ENCODE measurements around the gene NXPE2. TPM values are rescaled to one million over a fixed set of nuclear protein-coding genes. Genes with fewer than 3 reads are reported as not detected.

The NXPE2 gene
- total RNA-seq, 1 donor from 2014 or later: not detected

DNA sequence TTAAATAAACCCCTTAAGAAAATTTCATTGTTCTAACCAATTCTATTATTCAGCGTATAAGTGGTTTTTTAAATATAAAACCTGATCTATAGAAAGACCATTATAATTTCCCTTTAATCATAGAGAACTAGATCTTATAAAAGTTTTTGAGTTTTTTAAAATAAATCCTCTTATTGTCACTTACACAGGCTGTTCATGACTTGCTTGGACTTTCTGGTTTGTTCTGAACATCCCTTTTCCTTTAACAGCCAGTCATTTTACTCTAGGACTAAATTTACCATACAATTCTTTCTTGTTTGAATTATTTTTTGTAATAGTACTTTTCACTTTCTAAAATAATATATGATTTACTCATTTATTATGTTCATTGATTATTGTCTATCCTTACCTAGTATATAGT is 4.7 kb downstream of the NXPE2 start:
- Mint-ChIP-seq H3K27ac (no peak overlapping the region), H3K36me3 (ENCODE audit: low read depth) (no peaks in the 10 kb centered on the region), H3K4me3 (no peak overlapping the region), H3K9me3 (peaks cover 4% of the 10 kb centered on the region), H3K27me3 (no peaks in the 10 kb centered on the region), H3K4me1 (no peaks in the 10 kb centered on the region)
- intact Hi-C loops (cut with micrococcal nuclease): no loop called here
- ATAC-seq (ENCODE audit: low read depth) (no peak), DNase-seq (no peak)
- ChIA-PET CTCF (no interaction called here), POLR2A (no interaction called here)
- TF ChIP-seq, protein P1, sequence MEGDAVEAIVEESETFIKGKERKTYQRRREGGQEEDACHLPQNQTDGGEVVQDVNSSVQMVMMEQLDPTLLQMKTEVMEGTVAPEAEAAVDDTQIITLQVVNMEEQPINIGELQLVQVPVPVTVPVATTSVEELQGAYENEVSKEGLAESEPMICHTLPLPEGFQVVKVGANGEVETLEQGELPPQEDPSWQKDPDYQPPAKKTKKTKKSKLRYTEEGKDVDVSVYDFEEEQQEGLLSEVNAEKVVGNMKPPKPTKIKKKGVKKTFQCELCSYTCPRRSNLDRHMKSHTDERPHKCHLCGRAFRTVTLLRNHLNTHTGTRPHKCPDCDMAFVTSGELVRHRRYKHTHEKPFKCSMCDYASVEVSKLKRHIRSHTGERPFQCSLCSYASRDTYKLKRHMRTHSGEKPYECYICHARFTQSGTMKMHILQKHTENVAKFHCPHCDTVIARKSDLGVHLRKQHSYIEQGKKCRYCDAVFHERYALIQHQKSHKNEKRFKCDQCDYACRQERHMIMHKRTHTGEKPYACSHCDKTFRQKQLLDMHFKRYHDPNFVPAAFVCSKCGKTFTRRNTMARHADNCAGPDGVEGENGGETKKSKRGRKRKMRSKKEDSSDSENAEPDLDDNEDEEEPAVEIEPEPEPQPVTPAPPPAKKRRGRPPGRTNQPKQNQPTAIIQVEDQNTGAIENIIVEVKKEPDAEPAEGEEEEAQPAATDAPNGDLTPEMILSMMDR (IDR thresholded peaks at IDR 0.05): no peak

DNA sequence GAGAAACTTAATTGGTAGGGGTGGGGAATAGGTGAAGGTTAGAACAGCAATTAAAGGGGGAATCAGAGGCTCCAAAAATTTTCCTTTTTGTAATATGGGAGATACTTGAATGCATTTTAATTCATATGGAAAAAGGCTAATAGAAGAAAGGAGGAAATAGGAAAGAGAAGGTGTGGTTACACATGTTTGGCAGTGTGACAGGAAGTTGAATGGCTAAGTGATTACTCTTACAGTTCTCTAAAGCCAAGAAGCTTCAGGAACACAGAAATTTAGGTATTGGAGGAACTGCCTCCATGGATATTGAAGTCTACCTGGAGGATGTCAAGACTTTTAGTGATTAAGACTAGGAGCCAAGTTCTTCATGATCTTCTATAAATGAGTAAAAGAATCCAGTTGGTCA is 6.3 kb downstream of the NXPE2 start:
- peaks cover 4% of the 10 kb centered on the region for H3K9me3 Mint-ChIP-seq
- DNase-seq (no peak), ATAC-seq (ENCODE audit: low read depth) (no peak)
- H3K4me3 Mint-ChIP-seq: no peak overlapping the region
- POLR2A ChIA-PET: no interaction called here
- intact Hi-C loops (cut with micrococcal nuclease): no loop called here
- TF ChIP-seq, protein P1 (IDR thresholded peaks at IDR 0.05): no peak
- CTCF ChIA-PET: no interaction called here
- no peaks in the 10 kb centered on the region for H3K4me1 Mint-ChIP-seq
- no peaks in the 10 kb centered on the region for H3K36me3 Mint-ChIP-seq (ENCODE audit: low read depth)
- H3K27ac Mint-ChIP-seq: no peak overlapping the region
- H3K27me3 Mint-ChIP-seq: no peaks in the 10 kb centered on the region

DNA sequence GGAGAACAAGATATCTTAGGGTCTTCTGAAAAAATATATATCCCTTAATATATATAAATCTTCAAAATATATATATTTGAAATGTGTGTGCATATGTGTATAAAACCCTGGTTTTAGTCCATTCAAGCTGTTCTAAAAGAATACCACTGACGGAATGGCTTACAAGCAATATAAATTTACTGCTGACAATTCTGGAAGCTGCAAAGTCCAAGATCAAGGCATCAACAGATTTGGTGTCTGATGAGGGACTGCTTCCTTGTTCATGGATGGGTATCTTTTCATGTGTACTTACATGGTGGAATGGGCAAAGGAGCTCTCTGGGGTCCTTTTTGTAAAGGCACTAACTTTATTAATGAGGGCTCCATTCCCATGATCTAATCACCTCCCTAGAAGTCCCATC is 6.8 kb downstream of the NXPE2 start:
- H3K27ac Mint-ChIP-seq: no peak overlapping the region
- TF ChIP-seq, protein P1 (IDR thresholded peaks at IDR 0.05): no peak
- H3K9me3 Mint-ChIP-seq: peaks cover 4% of the 10 kb centered on the region
- ATAC-seq (ENCODE audit: low read depth) (no peak), DNase-seq (no peak)
- CTCF ChIA-PET: no interaction called here
- H3K27me3 Mint-ChIP-seq: peaks cover 2% of the 10 kb centered on the region
- H3K4me1 Mint-ChIP-seq: no peaks in the 10 kb centered on the region
- intact Hi-C loops (cut with micrococcal nuclease): no loop called here
- H3K4me3 Mint-ChIP-seq: no peak overlapping the region
- no peaks in the 10 kb centered on the region for H3K36me3 Mint-ChIP-seq (ENCODE audit: low read depth)
- POLR2A ChIA-PET: no interaction called here

DNA sequence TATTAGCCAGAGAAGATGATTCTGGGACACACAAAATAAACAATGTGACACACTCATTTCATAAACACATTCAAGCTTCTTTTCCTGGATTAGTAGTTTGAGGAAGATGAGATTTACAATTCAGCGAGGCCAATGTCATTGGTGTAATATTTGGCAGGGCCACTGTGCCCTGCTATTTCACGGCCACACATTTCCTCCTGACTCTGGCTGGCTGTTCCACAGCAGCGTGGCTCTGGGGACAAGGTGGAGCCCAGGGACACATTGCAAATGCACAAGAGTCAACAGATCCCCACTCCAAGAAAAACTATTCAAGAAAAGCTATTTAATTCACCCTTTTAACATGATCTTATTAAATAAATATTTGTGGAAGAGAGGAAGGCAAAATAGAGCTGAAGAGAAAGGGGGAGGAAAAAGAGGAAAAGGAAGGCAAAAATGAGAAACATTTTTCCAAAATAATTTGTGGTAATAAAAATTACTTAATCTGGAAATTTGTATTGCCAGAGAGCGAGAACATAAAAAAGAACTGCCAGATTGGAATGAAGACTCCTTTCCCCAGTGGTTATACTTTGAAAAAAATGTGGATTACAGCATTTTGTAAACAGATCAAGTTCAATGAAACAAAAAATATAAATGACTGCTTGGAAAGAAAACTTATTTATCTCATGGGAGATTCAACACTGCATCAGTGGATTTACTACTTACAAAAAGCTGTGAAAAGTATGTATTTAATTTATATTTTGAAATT is 27.1 kb downstream of the NXPE2 start:
- intact Hi-C loops (cut with micrococcal nuclease): no loop called here
- no peaks in the 10 kb centered on the region for H3K27me3 Mint-ChIP-seq
- H3K9me3 Mint-ChIP-seq: peaks cover 3% of the 10 kb centered on the region
- no peak overlapping the region for H3K4me3 Mint-ChIP-seq
- DNase-seq (no peak), ATAC-seq (ENCODE audit: low read depth) (no peak)
- CTCF ChIA-PET: no interaction called here
- TF ChIP-seq, protein P1 (IDR thresholded peaks at IDR 0.05): no peak
- no peaks in the 10 kb centered on the region for H3K4me1 Mint-ChIP-seq
- POLR2A ChIA-PET: no interaction called here
- H3K36me3 Mint-ChIP-seq (ENCODE audit: low read depth): no peaks in the 10 kb centered on the region
- H3K27ac Mint-ChIP-seq: no peak overlapping the region

DNA sequence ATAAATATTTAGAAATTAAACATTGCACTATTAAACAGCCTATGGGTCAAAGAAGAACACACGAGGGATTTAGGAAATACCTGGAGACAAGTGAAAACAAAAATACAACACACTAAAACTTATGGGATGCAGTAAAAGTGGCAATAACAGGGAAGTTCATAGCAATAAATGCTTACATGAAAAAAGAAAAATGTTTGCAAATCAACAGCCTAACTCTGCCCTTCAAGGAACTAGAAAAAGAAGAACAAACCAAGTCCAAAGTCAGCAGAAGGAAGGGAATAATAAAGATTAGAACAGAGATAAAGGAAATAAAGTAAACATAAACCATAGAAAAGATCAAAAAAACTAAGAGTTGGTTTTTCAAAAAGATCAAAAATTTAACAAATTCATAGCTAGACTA is 31.6 kb downstream of the NXPE2 start:
- Mint-ChIP-seq H3K9me3 (peaks cover 8% of the 10 kb centered on the region), H3K27me3 (no peaks in the 10 kb centered on the region), H3K27ac (no peak overlapping the region), H3K4me1 (no peaks in the 10 kb centered on the region), H3K36me3 (ENCODE audit: low read depth) (no peaks in the 10 kb centered on the region), H3K4me3 (no peak overlapping the region)
- DNase-seq (no peak), ATAC-seq (ENCODE audit: low read depth) (no peak)
- TF ChIP-seq, protein P1 (IDR thresholded peaks at IDR 0.05): no peak
- POLR2A ChIA-PET: no interaction called here
- intact Hi-C loops (cut with micrococcal nuclease): no loop called here
- CTCF ChIA-PET: no interaction called here
